HG03108 (cell line): ENCODE measurements around the gene CNTFR.
"Not testable (repeated sequence)": the region's sequence is repeated elsewhere in the genome, so short reads cannot be mapped to it uniquely, and the experiment has no call there.

Experiments used
- ATAC-seq: cut with Tn5 transposase; IDR thresholded peaks from one replicate; pipeline ENCODE4 v1.9.1; 2021; ENCODE audit warnings: moderate library complexity; ENCODE audit not compliant: unreplicated experiment

CNTFR gene

DNA sequence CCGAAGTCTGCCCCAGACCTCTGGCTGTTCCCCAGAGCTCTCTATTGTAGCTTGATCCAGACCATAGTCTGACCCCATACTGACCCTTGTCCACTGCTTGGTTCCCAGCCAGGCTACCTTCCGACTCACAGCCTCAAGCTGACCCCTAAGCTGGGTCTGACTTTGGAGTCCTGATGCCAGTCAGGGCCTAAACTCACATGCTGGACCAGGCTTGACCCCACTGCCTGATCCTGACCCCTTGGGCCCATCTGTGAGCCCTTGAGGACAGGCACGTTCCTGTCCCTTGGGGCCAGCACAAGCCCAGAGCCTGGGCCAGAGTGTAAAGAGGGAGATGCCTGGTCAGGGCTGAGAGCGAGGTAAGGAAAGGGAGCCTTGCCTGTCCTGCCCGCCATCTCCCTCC is 34.0 kb downstream of the CNTFR start:
- ATAC-seq: no peak

DNA sequence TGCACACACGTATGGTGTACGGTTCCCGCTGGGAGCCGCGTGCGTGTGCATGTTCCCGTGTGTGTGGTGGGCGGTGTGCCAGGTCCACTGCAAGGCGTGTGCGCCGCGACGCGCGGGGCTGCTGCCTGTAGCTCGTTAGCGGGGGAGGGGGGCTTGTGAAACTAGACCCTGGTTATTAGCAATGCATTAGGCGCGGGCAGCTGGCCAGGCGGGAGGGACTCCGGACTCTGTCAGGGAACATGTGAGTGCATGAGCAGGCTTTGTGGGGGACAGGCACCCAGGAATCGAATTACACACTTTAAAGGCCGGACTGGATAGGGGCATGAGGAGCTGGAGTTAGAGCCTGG is 34.5 kb downstream of the CNTFR start:
- no peak for ATAC-seq

DNA sequence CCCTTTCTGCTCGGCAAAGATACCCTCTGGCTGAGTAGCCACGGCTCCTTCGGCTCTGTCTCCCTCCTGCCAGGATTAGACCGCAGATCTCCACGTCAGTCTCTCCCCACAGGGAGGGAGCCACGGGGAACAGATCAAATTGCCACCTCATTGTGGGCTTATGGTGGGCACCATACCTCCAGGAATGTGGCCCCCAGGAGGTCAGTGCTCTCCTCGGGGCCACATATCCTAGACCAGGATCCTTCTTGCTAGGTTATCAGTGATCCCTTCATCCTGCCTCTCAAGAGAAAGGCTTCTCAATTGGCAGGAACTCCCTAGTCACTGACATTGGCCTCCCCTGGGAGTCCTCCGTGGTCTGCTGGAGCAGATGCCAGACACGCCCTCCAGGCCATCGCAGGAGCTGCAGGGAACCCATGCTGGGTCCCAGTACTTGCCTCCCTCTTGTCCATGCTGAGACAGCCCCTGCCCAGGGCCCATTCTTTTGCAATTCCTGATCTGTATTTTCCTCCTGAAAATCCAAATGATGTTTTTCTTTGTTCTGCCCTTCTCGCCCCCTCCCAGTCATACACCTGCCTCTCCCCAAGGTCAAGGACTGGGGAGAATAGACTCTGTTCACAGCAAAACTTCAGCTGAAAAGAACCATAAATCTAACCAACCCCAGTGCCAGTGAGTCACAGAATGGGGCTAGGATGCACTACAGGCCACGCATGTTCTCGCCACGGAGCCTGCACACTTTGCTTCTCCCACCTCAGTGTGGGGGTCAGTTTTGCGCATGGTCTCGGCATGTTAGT is 35.1 kb downstream of the CNTFR start:
- no peak for ATAC-seq

DNA sequence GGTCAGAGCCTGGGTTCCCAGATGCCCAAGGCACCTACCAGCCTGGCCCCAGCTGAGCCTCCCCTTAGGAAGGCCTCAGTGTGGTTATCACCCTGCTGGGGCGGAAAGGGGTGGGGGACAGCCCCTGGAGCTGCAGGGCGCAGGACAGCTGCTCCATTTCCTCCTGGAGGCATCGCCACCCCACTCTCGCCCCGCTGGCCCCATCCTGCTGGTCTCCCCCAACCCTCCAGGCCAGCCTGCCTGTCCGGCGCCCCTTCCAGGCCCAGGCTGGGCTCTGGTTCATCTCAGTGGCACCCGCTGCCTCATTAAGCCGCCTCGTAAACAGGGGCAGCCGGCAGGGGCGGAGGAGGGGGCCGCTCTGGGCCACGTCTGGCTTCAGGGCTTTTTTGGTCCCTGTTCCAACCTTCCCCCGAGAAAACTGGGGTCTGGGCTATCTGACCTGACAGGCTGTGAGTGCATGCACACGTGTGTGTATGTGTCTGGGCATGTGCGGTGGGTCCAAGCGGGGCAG is 36.0 kb downstream of the CNTFR start:
- no peak for ATAC-seq

DNA sequence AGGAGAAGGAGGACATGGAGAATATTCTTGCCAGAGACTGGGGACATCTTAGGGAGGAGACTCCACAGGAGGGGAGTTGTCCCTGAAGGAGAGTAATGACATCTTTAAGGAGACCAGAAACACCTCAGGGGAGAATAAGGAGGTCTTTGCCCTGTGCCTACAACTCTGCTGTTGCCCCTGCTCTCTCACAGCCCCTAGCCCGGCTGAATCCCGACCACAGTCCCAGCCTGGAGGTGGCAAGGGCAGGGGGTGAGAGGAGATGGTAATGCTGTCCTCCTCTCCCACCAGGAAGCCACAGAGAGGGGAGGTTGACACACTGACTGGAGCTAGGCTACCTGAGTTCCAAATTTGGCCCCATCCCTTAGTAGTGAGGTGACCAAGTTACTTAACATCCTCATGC is 36.5 kb downstream of the CNTFR start:
- no peak for ATAC-seq

DNA sequence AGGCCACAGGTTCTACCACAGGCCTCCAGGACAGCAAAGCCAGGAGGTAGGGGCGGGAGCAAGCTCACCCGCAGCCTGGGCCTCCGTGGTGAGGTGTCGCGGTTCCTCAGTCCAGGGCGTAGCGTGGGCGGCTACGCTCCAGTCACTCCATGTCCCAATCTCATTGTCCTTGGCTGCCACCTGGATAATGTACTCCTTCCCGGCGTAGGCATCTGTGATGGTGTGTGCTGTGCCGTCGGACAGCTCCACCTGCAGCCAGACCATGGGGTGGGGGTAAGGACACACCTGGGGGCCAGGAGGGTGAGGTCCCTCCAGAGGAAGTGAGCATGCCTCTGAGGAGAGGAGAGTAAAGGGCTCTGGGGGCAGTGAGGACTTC is 36.9 kb downstream of the CNTFR start:
- no peak for ATAC-seq

DNA sequence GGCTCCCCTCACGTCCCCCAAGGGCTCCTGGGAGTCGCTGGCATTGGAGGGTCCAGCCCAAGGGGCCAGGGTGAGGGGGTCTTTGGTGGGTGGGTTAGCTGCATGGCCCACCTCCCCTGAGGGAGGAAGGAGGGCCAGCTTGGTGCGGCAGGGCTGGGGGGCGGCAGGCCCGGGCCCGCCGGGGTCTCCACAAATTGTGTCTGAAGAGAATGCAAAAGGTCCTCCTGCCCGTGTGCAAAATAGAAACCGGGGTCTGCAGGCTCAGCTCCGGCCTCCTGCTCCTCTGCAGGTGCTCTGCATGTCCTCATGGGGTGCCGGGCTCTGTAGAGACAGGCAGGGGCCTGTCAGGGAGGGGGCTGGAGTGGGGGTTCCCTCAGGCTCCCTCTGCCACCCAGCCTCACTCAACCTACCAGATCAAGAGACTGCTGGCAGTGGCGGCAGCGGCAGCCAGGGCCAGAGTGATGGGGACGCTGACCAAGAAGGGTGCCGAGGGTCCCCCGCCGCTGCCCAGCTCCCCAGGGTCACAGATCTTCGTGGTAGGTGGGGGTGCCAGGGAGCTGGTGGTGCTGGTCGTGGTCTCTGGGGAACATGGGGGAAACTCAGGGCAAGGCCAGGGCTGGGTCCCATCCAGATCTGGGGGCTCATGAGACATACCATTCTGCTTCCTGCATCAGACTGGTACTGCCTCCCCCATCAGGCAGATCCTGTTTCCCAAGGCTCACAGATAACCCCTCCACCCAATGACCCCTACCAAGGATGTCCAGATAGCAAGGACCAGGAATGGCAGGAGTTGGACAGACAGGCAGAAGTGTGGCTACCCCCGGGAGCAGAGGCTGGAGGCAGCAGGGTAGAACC is 37.5 kb downstream of the CNTFR start:
- ATAC-seq: no peak

DNA sequence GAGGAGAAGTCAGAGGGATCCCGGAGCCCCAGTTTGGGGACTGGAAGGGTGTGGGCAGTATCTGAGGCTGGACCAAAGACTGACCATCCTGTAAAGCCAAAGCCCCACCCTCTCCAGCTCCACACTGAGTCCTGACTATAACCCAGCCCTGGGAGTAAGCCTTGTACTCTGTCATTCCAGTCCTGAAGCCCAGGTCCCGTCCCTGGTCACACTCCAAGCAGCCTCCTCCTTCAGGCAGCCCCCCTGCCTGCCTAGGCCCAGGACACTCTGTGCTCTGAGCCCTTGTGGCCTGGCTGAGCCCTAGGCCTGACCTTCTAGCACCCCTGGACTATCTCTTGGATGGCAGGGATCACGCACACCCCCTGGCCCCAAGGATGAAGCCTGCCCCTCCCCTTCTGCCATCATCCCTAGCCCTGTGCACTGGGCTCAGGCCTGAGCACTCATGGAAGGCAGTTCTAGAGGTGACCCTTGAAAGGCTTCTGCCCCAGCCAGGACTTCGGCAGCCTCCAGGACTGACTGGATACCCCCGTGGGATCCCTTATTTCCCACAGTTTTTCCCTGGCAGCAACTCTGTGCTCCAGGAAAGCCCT is 38.7 kb downstream of the CNTFR start:
- ATAC-seq: no peak

DNA sequence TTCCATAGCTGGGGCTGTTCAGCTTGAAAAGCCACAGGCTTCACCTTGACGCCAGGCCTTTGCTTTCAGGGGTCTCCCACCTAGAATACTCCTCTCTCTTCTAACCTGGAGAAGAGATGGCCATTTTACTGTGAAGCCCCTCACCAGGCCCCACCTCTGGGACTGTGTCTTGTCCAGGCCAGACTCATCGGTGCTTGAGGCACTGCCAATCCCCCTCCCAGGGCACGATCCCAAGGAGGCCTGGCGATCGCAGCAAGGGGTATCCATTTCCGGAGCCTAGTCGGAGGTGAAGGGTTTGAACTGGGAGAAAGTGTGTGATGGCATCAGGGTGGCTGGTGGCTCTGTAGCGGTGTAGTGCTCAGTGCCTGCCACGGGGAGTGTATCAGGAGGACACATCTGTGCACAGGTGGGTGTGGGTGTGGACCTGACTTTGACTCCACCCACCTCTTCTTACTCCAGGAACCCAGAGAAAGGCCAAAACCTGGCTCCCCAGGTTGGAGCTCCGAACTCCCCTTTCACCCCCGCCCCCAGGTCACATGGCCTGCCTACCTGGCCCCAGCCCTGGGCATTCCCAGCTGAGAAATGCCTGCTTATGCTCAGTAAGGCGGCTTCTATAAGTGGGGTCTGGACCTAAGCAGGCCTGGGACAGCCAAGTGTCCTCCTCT is 39.4 kb downstream of the CNTFR start:
- ATAC-seq: no peak

DNA sequence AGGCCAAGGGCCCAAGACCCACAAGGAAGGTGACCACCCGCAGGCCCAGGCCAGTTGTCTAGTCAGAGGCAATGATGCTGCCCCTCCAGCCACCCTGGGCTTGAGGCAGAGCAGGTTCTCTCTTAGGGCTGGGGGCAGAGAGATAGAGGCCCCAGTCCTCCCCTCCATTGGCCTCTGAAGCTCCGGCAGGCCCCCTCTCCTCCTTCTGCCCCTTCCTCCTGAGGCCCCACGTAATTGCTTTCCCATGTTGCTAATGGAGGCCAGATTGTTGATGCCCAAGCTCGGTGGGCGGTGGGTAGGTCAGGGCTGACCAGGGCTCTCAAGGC is 40.2 kb downstream of the CNTFR start:
- no peak for ATAC-seq

DNA sequence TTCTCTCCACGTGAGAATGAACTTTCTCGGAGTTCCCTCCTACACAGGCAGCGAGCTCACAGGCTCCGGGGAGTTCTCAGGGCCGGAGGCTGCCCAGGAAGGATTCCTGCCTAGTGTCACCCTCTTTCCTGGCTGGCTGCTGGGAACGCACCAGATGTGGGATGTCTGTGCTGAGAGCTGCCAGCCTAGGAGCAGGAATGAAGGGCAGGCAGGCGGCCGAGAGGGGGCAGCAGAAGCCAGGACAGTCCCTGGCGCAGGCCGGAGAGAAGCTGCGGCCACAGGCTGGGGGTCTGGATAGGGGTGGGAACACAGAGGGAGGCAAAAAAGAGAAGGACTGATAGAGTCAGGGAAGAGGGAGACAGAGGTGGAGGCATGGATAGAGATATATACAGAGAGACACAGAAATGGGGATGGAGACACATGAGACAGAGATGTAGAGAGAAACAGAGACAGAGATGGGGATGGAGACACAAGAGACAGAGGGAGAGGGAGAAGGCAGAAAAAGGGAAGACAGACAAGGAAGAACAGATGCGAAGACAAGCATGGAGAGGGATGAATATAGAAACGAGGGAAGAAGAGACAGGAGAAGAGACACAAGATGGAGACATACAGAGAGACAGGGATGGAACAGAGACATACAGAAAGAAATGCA is 41.4 kb downstream of the CNTFR start:
- ATAC-seq: no peak

DNA sequence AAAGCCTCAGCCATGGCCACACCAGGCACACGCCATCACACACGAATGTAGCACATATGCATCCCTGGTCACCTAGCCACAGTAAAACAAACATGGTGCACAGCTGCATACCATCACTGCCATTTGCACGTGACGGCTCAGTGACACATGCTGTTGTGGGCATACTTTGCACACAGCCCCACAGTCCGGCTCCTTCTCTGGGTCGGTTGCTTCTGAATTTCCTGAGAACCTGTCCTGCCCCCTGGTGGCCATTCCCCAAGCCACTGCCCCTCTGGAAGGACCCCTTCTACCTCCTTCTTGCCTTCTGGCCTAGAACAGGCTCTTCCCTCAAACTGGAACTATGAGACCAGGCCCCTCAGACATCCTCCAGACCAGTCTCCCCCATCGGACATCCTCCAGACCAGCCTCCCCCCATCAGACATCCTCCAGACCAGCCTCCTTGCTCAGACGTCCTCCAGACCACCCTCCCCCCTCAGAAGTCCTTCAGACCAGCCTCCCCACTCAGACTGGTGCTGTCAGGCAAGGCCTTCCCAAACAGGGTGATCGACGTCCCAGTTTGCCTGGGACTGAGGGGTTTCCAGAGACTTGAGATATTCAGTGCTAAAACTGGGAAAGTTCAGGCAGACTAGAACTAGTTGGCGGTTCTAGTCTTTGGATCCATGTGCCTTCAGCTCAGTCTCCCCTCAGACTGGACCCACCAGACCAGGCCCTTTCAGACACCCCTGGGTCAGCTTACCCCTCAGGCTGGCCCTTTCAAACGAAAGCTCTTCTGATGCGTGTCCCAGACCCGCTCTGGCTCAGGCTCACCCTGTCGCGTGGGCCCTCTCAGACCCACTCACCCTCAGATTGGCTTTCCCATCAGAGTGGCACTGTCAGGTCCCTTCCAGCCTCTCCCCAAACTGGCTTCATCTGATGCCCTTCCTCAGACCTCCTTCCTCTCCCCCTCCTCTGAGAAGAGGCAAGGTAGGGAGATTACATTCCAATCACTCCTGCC is 42.4 kb downstream of the CNTFR start:
- no peak for ATAC-seq

DNA sequence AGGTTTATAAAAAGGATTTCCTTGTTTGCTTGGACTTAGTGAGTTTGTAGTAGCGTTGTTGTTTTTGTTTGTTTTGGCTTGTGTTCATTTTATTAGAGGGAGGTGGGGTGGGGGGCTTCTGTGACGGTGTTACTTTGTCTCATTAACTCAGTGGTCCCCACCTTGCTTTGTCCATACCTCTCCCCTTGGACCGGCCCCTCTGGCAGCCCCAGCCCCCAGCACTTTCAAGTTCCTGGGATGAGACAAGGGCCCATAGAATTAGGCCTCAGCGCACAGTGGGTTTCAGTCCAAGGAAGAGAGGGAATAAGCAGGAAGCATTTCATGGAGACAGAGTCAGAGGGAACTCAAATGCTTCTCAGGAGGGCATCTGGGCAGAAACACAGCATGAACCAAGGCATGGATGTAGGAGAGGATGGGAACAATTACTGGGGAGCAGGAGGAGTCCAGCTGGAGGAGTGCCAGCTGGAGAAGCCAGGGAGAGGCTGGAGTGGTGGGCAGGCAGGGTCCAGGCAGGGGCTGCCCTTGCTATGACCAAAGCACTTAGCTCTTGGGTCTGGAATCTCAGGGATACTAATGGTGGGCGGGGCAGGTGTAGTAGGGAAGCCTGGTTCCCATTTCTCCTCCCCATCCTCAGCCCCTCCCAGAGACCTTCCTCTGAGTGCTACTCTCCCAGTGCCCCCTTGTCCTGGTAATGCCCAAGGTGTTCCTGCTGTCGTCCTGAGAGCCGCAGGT is 43.3 kb downstream of the CNTFR start:
- no peak for ATAC-seq

DNA sequence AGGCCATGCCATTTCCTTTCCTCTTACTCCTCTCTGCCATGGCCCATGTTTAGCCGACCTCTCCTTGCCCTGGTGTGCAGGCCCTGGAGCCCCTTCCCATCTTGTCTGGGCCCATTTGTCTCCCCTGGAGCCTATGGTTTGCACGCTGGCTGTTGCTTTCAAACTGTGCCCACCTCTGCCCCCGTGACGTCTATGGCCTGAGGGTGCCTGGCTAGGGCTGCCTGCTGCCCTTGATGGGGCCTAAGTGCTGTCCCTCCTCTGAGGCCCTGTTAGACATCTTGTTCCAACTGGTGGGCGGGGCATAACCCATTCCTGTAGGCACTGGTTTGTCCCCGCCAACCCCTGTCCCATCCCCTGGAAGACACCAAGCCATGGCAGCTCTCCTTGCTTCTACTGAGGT is 44.0 kb downstream of the CNTFR start:
- ATAC-seq: no peak

DNA sequence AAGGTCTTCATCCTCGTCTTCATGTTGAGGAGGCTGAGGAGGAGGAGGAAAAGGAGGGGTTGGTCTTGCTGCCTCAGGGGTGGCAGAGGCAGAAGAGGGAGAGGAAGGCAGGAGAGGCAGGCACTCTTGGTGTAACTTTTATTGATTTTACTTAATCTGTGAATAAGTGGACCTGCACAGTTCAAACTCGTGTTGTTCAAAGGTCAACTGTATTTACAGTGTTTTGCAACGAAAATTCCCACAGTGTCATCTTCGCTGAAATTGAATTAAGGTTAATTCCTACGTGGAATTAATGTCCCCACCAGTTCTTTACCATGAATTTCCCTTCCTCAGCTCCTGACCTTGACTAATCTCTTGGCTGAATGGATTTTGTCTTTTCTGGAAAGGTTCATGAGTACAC is 45.5 kb downstream of the CNTFR start:
- no peak for ATAC-seq

DNA sequence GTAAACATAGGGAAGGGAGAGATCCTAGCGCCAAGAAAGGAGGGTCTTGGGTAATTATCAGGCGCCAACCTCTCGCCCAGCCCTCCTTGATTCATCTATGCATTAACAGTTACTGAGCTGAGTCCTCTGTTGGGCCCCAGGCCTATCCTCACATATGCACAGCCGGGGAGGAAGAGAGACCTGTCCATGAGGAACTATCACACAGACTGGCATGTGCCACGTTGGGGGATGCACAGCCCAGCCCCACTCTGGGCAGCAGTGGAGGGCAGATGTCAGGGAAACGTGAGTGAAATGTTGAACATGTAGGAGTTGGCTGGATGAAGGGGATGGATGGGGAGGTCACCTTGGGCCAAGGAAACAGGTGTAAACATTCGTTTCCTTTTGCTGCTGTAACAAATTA is 48.0 kb downstream of the CNTFR start:
- ATAC-seq: no peak

DNA sequence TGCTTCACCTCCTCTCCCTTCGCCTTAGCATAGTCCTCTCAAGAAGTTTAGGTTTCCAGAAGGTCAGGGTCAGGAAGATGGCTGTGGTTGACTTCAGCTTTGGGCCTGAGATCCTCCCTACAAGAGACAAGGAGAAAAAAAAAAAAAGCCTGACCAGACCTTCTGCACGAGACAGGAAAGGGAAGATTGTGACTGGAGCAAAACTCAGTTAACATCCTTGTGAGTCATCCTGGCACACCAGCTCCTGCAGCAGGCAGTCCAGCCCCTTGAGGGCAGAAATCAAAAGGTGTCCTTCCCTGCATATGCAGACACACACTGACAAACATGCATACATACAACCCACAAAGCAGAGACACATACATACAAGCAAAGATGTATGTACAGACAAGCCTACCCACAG is 48.7 kb downstream of the CNTFR start:
- no peak for ATAC-seq

DNA sequence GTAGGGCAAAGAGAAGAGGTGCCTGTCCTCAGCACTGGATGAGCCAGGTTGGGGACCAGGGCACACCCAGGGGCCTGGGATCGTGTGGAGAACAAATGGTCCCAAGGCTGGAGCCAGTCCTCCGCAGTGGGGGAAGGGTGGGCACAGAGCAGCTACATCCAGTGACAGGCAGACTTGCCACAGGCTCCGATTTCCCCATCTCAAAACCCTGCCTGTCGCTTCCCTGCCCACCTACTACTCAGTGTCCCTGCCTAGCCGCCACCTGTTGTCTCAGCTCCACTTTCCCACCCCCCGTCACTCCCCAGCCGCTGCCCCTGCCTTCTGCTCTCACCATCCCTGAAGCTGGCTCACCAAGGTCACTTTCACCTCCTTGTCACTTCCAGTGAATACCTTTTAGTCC is 52.8 kb downstream of the CNTFR start:
- ATAC-seq: no peak

DNA sequence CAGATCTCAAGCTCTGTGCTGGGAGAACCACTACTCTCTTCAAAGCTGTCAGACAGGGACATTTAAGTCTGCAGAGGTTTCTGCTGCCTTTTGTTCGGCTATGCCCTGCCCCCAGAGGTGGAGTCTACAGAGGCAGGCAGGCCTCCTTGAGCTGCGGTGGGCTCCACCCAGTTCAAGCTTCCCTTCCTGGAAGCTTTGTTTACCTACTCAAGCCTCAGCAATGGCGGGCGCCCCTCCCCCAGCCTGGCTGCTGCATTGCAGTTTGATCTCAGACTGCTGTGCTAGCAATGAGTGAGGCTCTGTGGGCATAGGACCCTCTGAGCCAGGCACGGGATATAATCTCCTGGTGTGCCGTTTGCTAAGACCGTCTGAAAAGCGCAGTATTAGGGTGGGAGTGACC is 57.5 kb downstream of the CNTFR start:
- ATAC-seq: not testable (repeated sequence)
